GM12865 (cell line): ENCODE results near the gene HOMER3.

Source experiments
- DNase-seq: peaks from one replicate; pipeline ENCODE4 v3.0.0; 2010; ENCODE audit warnings: low read depth
- H3K4me3 ChIP-seq: 2 replicates; pipeline ENCODE4 v1.5.1; 2011; ENCODE audit warnings: mild to moderate bottlenecking, low read depth, low read length, control low read depth
- TF ChIP-seq, protein P1 (sequence below): IDR thresholded peaks from 2 replicates; pipeline ENCODE4 v1.5.1; 2011; ENCODE audit warnings: low read length, control low read depth, low read depth, inconsistent platforms; ENCODE audit not compliant: insufficient read depth; ENCODE audit errors: missing control alignments

The HOMER3 gene

DNA sequence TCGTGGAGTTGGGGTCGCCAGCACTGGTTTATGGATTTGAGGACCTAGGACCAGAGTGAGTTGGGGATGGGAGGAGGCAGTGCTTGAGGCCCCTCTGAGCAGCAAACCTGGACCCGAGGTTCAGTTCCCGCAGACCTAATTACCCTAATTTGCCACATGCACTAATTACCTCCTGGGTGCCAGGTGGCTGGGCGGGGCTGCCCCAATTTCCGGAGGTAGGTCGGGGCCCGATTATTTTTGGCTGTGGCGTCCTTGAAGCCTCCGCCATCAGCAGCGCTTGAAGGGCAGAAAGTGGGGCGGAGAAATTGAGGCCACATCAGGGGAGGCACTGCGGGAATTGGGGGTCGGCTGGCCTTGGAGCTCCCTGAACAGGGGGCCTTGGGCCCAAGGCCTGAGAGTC, 5.9 kb upstream of the HOMER3 start:
- TF ChIP-seq, protein P1, sequence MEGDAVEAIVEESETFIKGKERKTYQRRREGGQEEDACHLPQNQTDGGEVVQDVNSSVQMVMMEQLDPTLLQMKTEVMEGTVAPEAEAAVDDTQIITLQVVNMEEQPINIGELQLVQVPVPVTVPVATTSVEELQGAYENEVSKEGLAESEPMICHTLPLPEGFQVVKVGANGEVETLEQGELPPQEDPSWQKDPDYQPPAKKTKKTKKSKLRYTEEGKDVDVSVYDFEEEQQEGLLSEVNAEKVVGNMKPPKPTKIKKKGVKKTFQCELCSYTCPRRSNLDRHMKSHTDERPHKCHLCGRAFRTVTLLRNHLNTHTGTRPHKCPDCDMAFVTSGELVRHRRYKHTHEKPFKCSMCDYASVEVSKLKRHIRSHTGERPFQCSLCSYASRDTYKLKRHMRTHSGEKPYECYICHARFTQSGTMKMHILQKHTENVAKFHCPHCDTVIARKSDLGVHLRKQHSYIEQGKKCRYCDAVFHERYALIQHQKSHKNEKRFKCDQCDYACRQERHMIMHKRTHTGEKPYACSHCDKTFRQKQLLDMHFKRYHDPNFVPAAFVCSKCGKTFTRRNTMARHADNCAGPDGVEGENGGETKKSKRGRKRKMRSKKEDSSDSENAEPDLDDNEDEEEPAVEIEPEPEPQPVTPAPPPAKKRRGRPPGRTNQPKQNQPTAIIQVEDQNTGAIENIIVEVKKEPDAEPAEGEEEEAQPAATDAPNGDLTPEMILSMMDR: no peak
- DNase-seq: peak; percentile 49

DNA sequence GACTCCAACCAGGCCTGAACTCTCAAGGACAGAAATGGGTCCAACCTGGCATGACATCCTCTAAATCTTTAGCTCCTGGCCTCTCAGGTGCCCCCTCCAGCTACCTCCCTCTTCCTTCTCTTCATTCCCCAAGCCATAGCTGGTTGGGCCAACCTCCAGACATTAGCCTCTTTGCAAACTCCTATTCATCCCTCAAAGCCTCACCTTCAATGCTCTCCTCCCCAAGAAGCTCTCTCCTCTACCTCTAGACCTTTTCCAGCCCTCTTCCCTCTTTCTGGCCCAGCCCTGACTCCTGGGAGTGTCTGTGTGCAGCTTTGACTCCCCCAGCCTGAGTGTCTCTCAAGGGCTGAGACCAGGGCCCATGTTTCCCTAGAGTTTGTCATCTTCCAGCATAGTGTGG, 5.3 kb upstream of the HOMER3 start:
- TF ChIP-seq, protein P1: no peak
- DNase-seq: no peak
- H3K4me3 ChIP-seq: no peak overlapping the region

More for the DNA sequence above, 5.9 kb upstream of the HOMER3 start:
- no peak overlapping the region for H3K4me3 ChIP-seq

DNA sequence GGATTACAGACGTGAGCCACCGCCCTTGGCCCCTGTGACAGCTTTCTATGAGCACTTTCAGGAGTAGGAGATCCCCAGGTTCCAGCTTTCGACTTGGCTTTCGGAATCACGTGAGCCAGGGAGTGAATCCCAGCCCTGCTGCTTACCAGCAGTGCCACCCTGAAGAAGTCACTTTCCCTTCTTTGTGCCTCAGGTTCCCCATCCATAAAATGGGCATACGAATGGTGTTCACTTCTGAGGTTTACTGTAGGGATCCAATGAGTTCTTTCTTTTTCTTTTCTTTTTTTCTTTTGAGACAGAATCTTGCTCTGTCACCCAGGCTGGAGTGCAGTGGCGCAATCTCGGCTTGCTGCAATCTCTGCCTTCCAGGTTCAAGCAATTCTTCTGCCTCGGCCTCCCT, 4.3 kb upstream of the HOMER3 start:
- H3K4me3 ChIP-seq: no peak overlapping the region
- TF ChIP-seq, protein P1: no peak
- DNase-seq: no peak

DNA sequence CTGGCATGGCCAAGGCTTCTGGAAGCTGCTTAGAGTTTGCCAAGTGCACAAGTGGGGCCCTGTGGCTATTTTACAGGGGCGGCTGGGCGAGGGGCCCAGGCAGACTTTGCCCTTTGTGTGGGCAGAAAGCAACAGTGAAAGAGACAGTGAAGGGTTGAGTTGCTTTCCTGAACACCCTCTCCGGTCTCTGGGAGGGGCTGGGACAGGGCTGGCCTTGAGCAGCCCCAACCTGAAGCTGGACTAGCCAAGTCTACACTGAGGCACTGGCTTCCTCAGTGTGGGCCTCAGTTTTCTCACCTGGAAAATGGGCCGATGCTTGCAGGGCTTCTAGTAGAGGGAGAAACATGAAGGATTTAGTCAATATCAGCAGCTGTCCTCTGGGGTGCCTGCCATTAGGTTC, 2.4 kb upstream of the HOMER3 start:
- DNase-seq: no peak
- TF ChIP-seq, protein P1: no peak
- no peak overlapping the region for H3K4me3 ChIP-seq

DNA sequence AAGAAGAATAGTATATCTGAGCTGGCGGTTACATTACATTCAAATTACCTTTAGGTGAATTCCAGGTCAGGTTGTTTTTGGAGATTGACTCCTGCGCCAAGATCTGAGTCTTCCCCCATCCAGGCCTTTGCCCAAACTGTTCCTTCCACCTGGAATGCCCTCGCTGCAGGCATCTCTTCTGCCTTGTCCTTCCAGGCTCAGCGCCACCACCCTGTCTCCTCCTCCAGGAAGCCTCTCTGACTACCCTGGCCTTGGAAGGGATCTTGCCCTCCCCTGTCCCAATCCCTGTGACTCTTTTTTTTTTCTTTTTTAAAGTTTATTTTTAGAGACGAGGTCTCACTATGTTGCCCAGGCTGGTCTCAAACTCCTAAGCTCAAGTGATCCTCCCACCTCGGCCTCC, 1.7 kb upstream of the HOMER3 start:
- H3K4me3 ChIP-seq: no peak overlapping the region
- DNase-seq: no peak
- TF ChIP-seq, protein P1: no peak

DNA sequence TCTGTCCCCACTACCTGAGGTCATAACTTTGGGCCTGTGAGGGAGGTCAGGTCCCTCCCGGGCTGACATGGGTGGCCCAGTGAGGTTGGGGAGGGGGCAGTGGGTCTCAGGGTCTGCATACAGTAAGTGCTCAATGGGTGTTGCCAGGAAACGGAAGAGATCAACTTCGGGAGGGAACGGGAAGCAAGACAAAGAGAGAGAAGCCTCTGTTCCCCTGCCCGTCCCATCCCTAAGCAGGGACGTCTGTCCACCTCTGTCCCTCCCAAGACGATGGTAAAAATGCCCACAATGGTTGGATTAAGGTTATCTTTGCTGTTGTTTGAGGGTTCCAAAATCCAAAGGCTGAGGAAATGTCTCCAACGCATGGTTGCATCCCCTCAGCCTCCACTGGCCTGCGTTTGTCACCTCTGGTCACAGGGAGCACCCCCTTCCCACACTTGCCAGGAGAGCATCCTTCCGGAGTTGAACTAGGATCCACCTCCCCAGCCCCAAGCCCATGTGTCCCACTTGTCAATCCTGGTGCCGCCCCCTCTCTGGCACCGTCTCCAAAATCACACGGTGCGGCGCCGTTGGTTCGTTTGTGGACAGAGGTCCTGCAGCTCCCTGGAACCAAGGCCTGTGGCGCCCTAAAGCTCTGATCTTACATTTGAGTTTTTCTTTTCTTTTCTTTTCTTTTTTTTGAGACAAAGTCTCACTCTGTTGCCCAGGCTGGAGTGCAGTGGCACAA, 774 bp upstream of the HOMER3 start:
- H3K4me3 ChIP-seq: no peak overlapping the region
- no peak for DNase-seq
- TF ChIP-seq, protein P1: no peak
